GM21423 (cell line): ENCODE measurements around the gene EPB41.

Experiments
- ATAC-seq: cut with Tn5 transposase; IDR thresholded peaks from one replicate; pipeline ENCODE4 v1.9.1; 2021; ENCODE audit warnings: mild to moderate bottlenecking, moderate library complexity; ENCODE audit not compliant: unreplicated experiment

EPB41 gene

DNA sequence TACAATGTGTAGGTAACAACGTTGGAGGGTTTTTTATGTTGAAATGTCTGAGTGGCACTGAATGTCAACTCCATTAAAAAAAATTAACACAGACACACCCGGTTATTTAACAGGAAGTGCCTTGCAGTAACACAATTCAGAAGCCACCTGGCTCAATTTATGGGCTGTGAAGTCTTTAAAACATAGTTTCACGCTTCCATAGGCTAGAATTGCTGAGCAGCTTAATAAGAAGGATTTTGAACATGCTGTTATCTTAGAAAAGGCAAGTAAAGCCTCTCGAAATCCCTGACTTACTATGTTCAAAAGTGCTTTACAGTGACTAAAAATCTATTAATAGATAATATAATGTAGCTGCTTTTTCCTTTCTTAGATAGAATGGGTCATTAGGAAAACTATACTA, 247.7 kb downstream of the EPB41 start:
- no peak for ATAC-seq

DNA sequence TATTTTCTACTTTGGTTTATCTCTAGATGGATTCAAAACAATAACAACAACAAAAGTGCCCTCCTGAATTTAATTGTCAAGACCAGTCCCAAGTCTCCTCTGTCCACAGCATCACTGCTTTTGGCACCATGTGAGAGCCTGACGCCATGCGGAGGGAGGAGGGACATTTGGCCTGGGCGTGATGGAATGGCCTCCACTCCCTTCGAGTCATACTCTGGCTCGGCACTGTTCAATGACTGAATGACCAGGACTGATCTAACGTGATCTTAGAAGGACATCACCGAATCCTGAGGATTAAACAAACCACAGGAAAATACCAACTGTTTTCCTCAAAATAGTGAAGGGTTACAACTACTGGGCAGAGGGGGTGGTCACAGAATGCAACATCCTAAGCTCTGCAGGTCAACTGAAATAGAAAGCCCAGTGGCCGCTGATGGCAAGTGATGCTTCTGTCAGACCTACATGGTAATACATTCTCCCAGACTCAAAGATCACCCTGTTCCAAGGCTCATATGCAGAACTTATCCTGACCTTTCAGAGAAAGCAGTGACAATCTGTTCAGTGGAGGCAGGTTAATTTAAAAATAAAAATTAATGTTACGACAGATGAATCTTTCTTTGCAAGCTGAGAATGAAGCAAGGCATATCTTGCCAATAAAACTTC, 248.2 kb downstream of the EPB41 start:
- no peak for ATAC-seq

DNA sequence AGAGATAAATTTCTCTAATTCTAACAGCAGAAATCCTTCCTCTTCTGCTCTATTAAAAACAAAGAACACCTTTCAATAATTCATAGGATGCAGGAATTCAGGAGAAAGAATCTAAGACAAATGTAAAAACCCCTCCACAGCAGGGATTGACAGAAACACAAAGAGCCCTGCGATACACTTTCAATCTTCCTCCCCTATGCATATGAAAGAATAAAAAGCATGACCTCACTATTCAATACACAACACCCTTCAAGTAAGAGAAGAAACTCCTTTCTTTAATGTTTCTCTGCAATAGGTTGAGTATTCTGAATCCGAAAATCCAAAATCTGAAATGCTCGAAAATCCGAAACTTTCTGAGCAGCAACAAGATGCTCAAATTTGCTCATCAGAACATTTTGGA, 250.2 kb downstream of the EPB41 start:
- ATAC-seq, result no peak

DNA sequence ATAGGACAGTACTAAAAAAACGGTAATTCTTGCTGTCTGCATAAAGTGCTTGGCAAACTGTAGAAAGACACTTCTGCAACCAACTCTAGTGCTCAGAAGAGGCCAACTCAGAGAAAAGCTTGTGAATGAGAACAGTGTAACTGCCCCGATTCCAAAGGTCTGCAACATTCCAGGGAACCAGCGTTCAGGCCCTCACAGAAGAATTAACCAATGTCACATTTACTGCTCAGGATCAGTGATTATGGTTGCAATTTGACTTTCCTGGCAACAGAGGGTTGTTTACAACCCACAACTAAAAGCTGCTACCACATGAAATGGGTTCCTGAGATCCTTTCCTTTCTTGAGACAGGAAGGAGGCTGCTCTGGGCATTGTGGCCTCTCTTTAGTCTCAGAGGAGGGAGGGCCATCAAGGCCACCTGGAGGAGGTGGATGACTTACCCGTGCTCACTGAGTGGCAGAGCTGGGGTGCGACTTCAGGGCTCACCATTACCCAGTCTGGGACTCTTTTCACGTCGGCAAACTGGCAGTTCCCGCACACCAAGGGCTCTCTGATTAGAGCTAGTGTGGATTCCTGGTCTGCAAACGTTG, 252.0 kb downstream of the EPB41 start:
- no peak for ATAC-seq

DNA sequence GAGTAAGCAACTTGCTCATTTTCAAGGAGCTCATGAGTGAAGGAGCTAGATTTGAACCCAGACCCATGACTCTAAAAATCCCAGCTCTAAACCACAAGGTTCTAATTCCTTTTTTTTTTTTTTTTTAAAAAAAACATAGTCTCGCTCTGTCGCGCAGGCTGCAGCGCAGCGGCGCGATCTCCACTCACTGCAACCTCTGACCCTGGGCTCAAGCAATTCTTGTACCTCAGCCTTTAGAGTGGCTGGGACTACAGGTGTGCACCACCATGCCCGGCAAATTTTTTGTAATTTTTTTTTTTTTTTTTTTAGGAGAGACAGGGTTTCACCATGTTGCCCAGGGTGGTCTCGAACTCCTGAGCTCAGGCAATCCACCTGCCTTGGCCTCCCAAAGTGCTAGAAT, 253.5 kb downstream of the EPB41 start:
- ATAC-seq, result no peak
